ENCODE results near the gene CLN3.

- TF ChIP-seq EZH2 (IDR thresholded peaks at IDR 0.05; ENCODE audit: borderline replicate concordance, insufficient read depth, low read length, poor library complexity, severe bottlenecking) = no peak
- no peak for TF ChIP-seq EP300 (conservative IDR thresholded peaks at IDR 0.05; ENCODE audit: poor library complexity, severe bottlenecking)
- no peak for TF ChIP-seq CTCF (IDR thresholded peaks at IDR 0.05; ENCODE audit: poor library complexity, severe bottlenecking)
- TF ChIP-seq RAD21 (conservative IDR thresholded peaks at IDR 0.05) = no peak
- no peak for TF ChIP-seq POLR2AphosphoS5 (IDR thresholded peaks at IDR 0.05)
- no peak for TF ChIP-seq MXI1 (conservative IDR thresholded peaks at IDR 0.05; ENCODE audit: poor library complexity, severe bottlenecking)
- no peak for TF ChIP-seq SMC3 (conservative IDR thresholded peaks at IDR 0.05; ENCODE audit: poor library complexity)
These were observed 21.8 kb upstream of the CLN3 start for GRCh38 chr16:28513484-28514181.
